Activated T-helper 1 cell treated with anti-CD3 and anti-CD28 coated beads, Interleukin-12 subunit alpha, Interleukin-12 subunit beta, Interleukin-2, Interleukin-4 antibody, amounts not matched to agents 30 ng/mL and 10 ng/mL and 1 ng/mL, durations not matched to agents 14 hours and 24 hours and 36 hours (primary cell): Measurements from ENCODE around the gene KIAA1328. TPM values are rescaled to one million over a fixed set of nuclear protein-coding genes. Genes with fewer than 3 reads are reported as not detected.

ENCODE experiments used
- DNase-seq: peaks from one replicate; pipeline ENCODE4 v3.0.0; 2021; ENCODE audit warnings: low spot score
- H3K27ac Mint-ChIP-seq: one replicate; pipeline ENCODE4 v1.8.0; 2021; ENCODE audit warnings: mild to moderate bottlenecking, mixed read lengths
- H3K27me3 Mint-ChIP-seq: one replicate; pipeline ENCODE4 v1.8.0; 2022; ENCODE audit warnings: mild to moderate bottlenecking, moderate library complexity, mixed read lengths; ENCODE audit not compliant: insufficient read depth
- H3K36me3 Mint-ChIP-seq: one replicate; pipeline ENCODE4 v1.8.0; 2021; ENCODE audit warnings: low read depth, mixed read lengths
- H3K4me1 Mint-ChIP-seq: one replicate; pipeline ENCODE4 v1.8.0; 2021; ENCODE audit warnings: low read depth, mixed read lengths
- H3K4me3 Mint-ChIP-seq: one replicate; pipeline ENCODE4 v1.8.0; 2021; ENCODE audit warnings: mild to moderate bottlenecking, moderate library complexity, mixed read lengths
- H3K9me3 Mint-ChIP-seq: one replicate; pipeline ENCODE4 v1.8.0; 2021; ENCODE audit warnings: mixed read lengths
- intact Hi-C: fragments of 100-400 bp; cut with micrococcal nuclease; formaldehyde crosslinking; loops from one replicate; pipeline ENCODE4 v1.15.1; 2024
- total RNA-seq: library from RNA; stranded (reverse); gene quantifications from 2 replicates; pipeline ENCODE4 v1.2.3, GENCODE V29; 2022

The KIAA1328 gene
- total RNA-seq, 1 donor from 2014 or later: 6.7 TPM

DNA sequence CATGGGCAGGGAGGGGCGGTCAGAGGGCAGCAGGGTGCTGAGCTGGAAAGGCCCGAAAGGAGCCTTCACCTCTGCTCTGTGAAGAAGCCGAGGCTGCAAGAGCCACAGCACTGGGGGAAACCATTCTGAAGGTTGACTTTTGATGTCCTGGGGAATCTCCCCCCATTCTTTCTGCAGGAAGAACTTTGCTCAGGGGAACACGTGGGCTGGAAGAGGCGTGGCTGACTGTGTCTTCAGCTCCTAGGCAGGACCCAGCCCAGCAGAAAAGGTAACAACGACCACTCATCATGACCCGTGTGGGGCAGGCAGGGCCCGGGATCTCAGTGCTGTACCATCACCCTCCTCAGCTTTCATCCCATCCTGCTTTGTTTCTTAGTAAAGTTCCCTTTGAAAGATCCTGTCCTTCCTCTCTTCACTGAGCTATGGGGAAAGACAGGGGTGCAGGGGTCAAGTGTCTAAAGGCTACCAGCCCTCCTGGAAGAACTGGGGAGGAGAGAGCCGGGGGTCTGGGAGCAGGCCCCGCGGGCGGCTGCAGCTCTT lies 424.0 kb downstream of the KIAA1328 start:
- intact Hi-C loops: no loop called here
- no peak overlapping the region for H3K4me3 Mint-ChIP-seq
- peaks cover 28% of the 10 kb centered on the region for H3K27me3 Mint-ChIP-seq
- H3K27ac Mint-ChIP-seq: no peak overlapping the region
- no peaks in the 10 kb centered on the region for H3K4me1 Mint-ChIP-seq
- H3K36me3 Mint-ChIP-seq: no peaks in the 10 kb centered on the region
- H3K9me3 Mint-ChIP-seq: no peaks in the 10 kb centered on the region
- DNase-seq: no peak

DNA sequence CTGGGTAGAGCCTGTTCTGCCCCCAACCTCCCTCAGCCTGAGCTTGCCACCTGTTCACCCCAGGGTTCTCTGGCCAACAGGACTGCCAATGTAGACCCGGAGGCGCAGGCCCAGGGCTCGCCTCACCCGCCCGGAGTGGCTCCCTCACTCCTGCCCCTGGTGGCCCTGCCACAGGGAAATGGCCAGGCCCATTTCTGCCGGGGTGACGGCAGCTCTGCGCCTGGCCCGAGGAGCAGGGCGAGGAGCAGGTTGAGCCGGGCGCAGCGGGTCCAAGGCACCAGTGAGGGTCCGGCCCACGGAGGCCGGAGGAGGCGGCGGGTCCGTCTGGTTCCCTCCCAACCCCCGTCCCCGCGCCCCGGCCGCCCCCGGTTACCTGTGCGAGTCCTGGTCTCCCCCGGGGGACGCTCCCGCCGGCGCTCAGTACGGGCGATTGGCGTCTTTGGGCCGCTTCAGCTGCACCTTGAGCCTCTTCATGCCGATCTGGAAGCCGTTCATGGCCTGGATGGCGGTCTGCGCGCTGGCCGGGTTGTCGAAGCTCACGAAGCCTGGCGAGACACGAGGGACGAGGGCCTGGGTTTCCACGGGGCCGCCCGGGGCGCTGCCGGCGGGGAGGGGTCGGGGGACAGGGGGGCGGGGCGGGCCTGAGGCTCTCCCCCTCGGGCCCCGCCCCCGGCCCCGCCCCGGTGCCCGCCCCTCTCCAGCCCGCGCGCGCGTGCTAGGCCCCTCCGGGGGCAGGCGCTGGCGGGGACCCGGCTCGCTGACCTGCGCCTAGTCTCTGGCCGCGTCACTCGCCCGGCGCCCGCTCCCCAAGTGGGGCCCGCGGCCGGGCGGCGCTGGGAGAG lies 424.7 kb downstream of the KIAA1328 start:
- Mint-ChIP-seq H3K4me1 (no peaks in the 10 kb centered on the region), H3K36me3 (no peaks in the 10 kb centered on the region), H3K4me3 (no peak overlapping the region), H3K27ac (no peak overlapping the region), H3K9me3 (no peaks in the 10 kb centered on the region), H3K27me3 (peaks cover 28% of the 10 kb centered on the region)
- intact Hi-C loops: no loop called here
- DNase-seq: no peak

DNA sequence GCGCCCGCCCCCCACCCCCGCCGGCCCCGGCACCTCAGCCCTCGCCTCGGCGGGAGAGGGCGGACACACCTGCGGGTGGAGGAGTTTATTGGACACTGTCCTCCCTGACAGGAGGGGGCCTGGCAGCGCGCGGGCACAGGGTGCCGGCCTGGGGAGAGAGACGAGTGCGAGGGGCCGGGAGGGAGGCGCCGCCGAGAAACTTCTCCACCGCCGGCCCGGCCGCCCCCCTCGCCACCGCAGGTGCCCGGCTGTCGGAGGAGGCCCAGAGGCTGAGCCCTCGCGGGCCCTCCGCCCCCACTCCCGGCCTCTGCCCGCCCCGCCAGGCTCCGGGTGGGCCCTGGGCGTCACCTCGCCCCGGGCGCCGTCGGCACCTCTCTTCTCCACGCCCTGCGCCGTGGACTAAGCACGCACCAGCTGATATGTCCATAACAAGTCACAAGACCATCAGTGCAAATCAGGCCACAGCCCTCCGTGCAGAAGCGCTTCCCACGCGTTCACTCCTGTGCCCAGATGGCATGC lies 425.4 kb downstream of the KIAA1328 start:
- intact Hi-C loops: no loop called here
- H3K9me3 Mint-ChIP-seq: no peaks in the 10 kb centered on the region
- H3K36me3 Mint-ChIP-seq: no peaks in the 10 kb centered on the region
- H3K4me3 Mint-ChIP-seq: peak overlapping the region; percentile 37
- H3K27me3 Mint-ChIP-seq: peaks cover 28% of the 10 kb centered on the region
- H3K27ac Mint-ChIP-seq: no peak overlapping the region
- no peak for DNase-seq
- no peaks in the 10 kb centered on the region for H3K4me1 Mint-ChIP-seq

DNA sequence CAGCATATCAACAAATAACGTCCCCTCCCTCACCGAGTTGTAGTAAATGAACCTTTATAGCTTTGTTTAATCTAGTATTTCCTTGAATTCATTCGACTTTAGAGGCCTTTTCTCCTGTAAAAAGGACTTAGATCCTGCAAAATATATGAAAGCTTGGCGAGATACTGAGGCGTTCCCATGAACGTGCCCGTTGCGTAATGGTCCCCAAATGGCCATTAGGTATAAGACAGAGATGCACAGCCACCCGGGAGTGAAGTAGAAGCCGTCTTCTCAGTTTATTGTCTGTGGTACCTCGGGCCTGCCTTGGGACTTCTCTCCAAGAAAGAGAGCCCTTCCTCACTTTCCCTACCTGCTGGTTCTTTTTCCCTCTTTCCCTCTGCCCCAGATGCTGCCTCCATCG lies 426.0 kb downstream of the KIAA1328 start:
- Mint-ChIP-seq H3K27ac (no peak overlapping the region), H3K27me3 (peaks cover 28% of the 10 kb centered on the region), H3K4me1 (no peaks in the 10 kb centered on the region), H3K4me3 (no peak overlapping the region), H3K36me3 (no peaks in the 10 kb centered on the region), H3K9me3 (no peaks in the 10 kb centered on the region)
- intact Hi-C loops: no loop called here
- no peak for DNase-seq

DNA sequence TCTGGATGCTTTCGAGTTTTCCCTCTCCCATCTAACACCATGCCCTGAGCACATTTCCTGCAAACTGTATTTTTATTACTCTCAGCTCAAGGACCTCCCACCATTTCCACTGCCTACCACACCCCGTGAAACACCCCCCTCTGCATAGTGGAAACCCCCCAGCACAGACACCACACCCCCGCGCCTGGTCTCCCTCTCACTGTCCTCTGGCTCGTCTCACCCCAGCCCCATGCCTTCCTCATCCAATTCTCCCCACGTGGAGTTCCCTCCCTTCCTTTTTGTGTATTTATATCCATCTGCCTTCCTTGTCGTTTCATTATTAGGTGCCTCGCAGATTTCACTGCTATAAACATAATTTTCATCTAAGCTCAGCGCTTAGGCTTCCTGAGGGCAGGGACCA lies 429.2 kb downstream of the KIAA1328 start:
- no peak for DNase-seq
- Mint-ChIP-seq H3K4me1 (no peaks in the 10 kb centered on the region), H3K27me3 (peaks cover 16% of the 10 kb centered on the region), H3K9me3 (no peaks in the 10 kb centered on the region), H3K36me3 (no peaks in the 10 kb centered on the region), H3K4me3 (no peak overlapping the region), H3K27ac (no peak overlapping the region)
- intact Hi-C loops: no loop called here

DNA sequence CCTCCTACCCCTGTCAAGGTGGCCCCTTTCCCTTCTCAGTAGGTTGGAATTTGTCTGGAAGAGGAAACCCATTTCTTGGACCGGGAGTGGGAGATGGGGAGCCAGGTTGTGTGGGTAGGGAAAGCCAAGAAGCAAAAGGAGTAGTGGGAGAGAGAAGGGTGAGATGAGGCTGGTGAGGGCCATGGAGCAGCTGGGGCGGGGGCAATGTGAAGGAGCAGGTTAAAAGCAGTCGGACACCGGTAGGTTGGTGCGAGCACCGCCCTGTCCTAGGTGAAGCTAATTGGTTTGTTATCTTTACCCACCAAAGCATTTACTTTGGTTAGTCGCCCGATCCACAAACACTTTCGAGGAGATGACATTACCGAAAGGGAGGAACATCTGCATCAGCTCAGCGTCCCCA lies 429.9 kb downstream of the KIAA1328 start:
- no peak for DNase-seq
- Mint-ChIP-seq H3K27me3 (peaks cover 16% of the 10 kb centered on the region), H3K27ac (no peak overlapping the region), H3K36me3 (no peaks in the 10 kb centered on the region), H3K4me1 (no peaks in the 10 kb centered on the region), H3K9me3 (no peaks in the 10 kb centered on the region), H3K4me3 (no peak overlapping the region)
- intact Hi-C loops: no loop called here

DNA sequence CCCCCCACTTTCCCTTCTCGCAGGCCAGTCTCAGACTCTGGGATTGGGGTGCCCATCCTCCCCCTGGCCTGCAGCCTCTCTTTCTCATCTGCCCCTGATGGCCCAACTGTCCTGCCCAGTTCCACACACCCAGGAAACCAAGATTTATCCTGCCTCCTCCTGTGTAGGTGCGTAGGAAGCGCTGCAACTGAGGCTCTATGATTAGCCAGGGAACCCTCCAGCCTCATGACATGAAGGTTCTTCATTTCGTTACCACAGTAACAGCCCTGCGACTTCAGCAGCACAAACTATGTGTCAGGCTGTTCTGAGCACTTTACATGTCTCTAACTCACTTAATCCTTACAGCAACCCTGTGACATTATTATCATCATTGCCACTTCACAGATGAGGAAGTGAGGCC lies 430.8 kb downstream of the KIAA1328 start:
- Mint-ChIP-seq H3K9me3 (no peaks in the 10 kb centered on the region), H3K27me3 (peaks cover 13% of the 10 kb centered on the region), H3K4me3 (no peak overlapping the region), H3K4me1 (no peaks in the 10 kb centered on the region), H3K36me3 (no peaks in the 10 kb centered on the region), H3K27ac (no peak overlapping the region)
- no peak for DNase-seq
- intact Hi-C loops: no loop called here

DNA sequence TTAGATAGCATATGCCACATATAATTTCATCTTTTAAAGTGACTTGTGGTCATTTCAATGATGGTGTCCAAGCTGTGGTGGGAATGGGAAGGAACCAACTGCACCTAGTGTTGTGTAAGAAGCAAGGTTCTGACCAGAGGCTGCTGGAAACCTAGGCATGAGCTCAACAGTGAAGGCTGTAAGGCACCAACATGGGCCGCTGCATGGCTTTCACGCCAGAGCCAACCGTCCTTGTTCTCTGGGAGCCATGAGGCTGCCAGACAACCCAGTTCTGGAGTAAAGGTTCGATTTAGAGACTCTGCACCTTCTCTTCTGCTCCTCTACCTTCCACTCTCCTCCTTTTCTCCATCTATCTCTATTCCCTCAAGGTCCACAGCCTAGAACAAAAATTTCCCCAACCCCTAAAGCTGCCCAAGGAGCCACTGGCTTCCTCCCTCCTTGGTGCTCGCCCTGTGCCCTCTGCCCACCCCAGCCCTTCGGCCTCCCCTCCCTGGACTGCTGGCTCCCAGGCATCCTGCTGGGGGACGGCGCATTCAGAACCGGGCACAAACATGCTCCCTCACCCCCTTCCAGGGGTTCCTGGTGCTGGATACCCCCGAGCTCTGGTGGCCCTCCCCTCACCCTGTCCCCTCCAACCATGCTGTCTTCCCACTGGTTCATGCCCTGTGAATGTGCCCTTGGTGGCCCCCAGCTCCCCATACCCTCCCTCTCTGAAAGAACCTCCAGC lies 431.6 kb downstream of the KIAA1328 start:
- H3K36me3 Mint-ChIP-seq: no peaks in the 10 kb centered on the region

DNA sequence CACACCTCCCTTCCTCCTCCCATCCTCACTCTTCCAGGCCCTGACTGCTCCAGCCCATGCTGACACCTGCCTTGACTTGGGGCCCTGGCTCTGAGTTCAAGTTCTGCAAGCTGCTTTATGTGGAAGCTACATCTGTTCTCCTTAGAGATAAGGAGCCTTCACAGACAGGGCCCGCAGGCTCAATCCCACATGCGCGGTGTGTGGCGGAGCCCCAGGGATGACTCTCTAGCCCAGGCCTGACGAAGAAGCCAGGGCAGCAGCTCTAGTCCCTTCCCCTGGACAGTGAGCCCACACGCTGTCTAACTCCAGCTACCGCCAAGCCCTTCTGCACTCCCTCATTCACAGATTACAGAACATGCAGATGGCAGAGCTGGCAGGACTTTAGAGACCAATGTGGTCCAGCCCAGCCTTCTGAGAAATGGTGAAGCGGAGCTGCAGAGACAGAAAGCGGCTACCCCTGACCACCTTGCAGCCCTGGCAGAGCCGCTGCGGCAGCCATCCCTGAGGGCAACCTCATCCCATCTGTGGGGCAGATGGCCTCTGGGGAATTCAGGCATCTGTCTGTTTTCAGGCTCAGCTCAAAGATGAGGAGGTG lies 432.4 kb downstream of the KIAA1328 start:
- intact Hi-C loops: no loop called here
- no peak for DNase-seq
- peaks cover 4% of the 10 kb centered on the region for H3K9me3 Mint-ChIP-seq
- H3K27me3 Mint-ChIP-seq: no peaks in the 10 kb centered on the region
- no peaks in the 10 kb centered on the region for H3K36me3 Mint-ChIP-seq
- H3K27ac Mint-ChIP-seq: no peak overlapping the region
- H3K4me1 Mint-ChIP-seq: no peaks in the 10 kb centered on the region
- no peak overlapping the region for H3K4me3 Mint-ChIP-seq

More for the DNA sequence above, 431.6 kb downstream of the KIAA1328 start:
- intact Hi-C loops: no loop called here
- Mint-ChIP-seq H3K4me3 (no peak overlapping the region), H3K4me1 (no peaks in the 10 kb centered on the region), H3K9me3 (peaks cover 4% of the 10 kb centered on the region), H3K27me3 (peaks cover 5% of the 10 kb centered on the region), H3K27ac (no peak overlapping the region)
- no peak for DNase-seq

DNA sequence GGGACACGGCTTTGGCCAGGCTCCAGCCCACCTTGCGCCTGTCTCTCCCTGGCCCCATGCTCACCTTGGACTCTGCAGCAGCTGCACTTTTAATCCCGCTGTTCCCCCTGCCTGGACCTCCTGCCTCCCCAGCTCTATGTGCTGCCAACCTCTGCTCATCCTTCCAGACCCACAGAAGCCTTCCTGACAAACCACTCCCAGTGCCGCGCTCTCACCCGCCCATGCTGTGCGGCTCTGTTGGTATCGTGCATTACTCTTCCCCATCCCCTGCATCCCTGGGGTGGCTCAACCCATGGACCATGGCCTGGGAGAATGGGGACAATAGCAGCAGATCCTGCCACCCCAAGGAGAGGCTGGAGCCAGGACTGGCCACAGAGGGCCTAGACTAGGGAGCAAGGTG lies 433.1 kb downstream of the KIAA1328 start:
- intact Hi-C loops: no loop called here
- no peaks in the 10 kb centered on the region for H3K4me1 Mint-ChIP-seq
- no peak for DNase-seq
- H3K4me3 Mint-ChIP-seq: no peak overlapping the region
- no peak overlapping the region for H3K27ac Mint-ChIP-seq
- no peaks in the 10 kb centered on the region for H3K27me3 Mint-ChIP-seq
- peaks cover 4% of the 10 kb centered on the region for H3K9me3 Mint-ChIP-seq
- no peaks in the 10 kb centered on the region for H3K36me3 Mint-ChIP-seq

DNA sequence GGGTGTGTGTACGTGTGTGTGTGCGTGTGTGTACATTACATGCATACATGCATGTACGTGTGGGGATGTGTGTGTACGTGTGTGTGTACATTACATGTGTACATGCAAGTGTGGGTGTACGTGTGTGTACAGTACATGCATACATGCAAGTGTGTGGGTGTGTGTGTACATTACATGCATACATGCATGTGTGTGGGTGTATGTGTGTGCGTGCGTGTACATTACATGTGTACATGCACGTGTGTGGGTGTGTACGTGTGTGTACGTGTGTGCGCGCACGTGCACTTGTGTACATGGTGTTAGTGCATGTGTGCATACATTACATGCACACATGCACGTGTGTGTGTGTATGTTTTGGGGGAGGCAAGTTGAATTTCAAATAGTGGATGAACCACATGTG lies 436.0 kb downstream of the KIAA1328 start:
- H3K4me3 Mint-ChIP-seq: no peak overlapping the region
- H3K36me3 Mint-ChIP-seq: no peaks in the 10 kb centered on the region
- DNase-seq: no peak
- intact Hi-C loops: no loop called here
- H3K27me3 Mint-ChIP-seq: no peaks in the 10 kb centered on the region
- no peak overlapping the region for H3K27ac Mint-ChIP-seq
- H3K9me3 Mint-ChIP-seq: peaks cover 4% of the 10 kb centered on the region
- no peaks in the 10 kb centered on the region for H3K4me1 Mint-ChIP-seq

DNA sequence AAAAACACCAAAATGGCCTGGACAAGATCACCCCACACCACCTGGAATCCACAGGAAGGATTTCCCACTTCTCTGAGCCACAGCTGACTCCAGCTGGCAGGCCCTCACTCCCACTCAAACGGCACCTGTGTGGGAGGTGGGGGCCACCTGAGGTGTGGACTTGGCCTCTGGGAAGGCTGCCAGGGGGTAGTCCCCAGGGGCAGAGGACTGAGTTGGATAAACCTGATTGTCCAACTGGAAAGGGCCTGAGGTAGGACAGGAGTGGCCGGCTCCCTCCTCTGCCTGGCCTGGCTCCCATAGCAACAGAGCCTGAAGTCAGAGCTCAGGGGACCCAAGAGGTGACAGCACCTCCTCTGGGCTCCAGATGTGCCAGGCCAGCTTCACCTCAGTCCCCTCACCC lies 436.5 kb downstream of the KIAA1328 start:
- no peak overlapping the region for H3K27ac Mint-ChIP-seq
- intact Hi-C loops: no loop called here
- no peak overlapping the region for H3K4me3 Mint-ChIP-seq
- no peaks in the 10 kb centered on the region for H3K36me3 Mint-ChIP-seq
- no peaks in the 10 kb centered on the region for H3K27me3 Mint-ChIP-seq
- no peak for DNase-seq
- H3K9me3 Mint-ChIP-seq: peaks cover 4% of the 10 kb centered on the region
- H3K4me1 Mint-ChIP-seq: no peaks in the 10 kb centered on the region

DNA sequence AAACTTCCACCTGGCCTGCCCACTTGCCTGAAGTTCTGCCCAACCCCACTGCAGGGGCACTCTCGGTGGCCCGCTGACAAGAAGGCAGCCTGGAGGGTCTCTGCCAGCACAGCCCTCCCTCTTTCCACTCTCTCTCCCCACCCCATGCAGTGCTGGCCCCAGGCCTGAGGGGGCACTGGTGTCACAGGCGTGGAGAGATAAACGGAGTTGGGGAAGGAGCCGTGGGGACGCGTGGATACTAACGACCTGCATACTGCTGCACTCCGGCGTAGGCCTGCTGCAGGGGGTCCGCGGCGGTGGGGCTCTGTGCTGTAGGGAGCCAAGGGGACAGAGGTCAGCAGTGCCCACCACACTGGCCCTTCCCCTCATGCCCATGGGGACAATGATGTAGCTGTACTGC lies 437.4 kb downstream of the KIAA1328 start:
- H3K36me3 Mint-ChIP-seq: no peaks in the 10 kb centered on the region
- H3K4me1 Mint-ChIP-seq: no peaks in the 10 kb centered on the region
- no peak overlapping the region for H3K4me3 Mint-ChIP-seq
- H3K27ac Mint-ChIP-seq: no peak overlapping the region
- intact Hi-C loops: no loop called here
- H3K9me3 Mint-ChIP-seq: peaks cover 4% of the 10 kb centered on the region
- no peaks in the 10 kb centered on the region for H3K27me3 Mint-ChIP-seq
- DNase-seq: no peak
